Measurements from ENCODE around the gene VSTM2B.

The VSTM2B gene

GRCh38 chr19:29610574-29611271 lies 84.9 kb downstream of the VSTM2B start:
- ATAC-seq: peak; percentile 90
- TF ChIP-seq CSDC2 (CRISPR knock-in tag; IDR thresholded peaks at IDR 0.05) (no peak), POU6F1 (CRISPR knock-in tag; IDR thresholded peaks at IDR 0.05; ENCODE audit: borderline replicate concordance, low read depth) (no peak), ZNF565 (CRISPR knock-in tag; conservative IDR thresholded peaks at IDR 0.05; ENCODE audit: low read depth) (no peak), ZC3H10 (CRISPR knock-in tag; IDR thresholded peaks at IDR 0.05) (no peak), ISL1 (CRISPR knock-in tag; IDR thresholded peaks at IDR 0.05) (no peak), CREB5 (CRISPR knock-in tag; IDR thresholded peaks at IDR 0.05; ENCODE audit: low read depth) (no peak), ZFP30 (CRISPR knock-in tag; IDR thresholded peaks at IDR 0.05) (no peak), ESRRG (CRISPR knock-in tag; IDR thresholded peaks at IDR 0.05) (no peak), RARB (CRISPR knock-in tag; IDR thresholded peaks at IDR 0.05) (no peak), ZNF8 (CRISPR knock-in tag; IDR thresholded peaks at IDR 0.05) (no peak), PATZ1 (CRISPR knock-in tag; IDR thresholded peaks at IDR 0.05; ENCODE audit: borderline replicate concordance) (no peak), CSRNP3 (CRISPR knock-in tag; IDR thresholded peaks at IDR 0.05) (no peak), GLIS3 (CRISPR knock-in tag; IDR thresholded peaks at IDR 0.05) (no peak)

- no peak for TF ChIP-seq SNAI2 (CRISPR knock-in tag; IDR thresholded peaks at IDR 0.05)
- no peak for TF ChIP-seq ZC3H10 (CRISPR knock-in tag; IDR thresholded peaks at IDR 0.05)
- no peak for TF ChIP-seq BACH2 (CRISPR knock-in tag; IDR thresholded peaks at IDR 0.05; ENCODE audit: borderline replicate concordance)
- no peak for TF ChIP-seq ESRRG (CRISPR knock-in tag; IDR thresholded peaks at IDR 0.05)
- no peak for TF ChIP-seq ZNF70 (CRISPR knock-in tag; IDR thresholded peaks at IDR 0.05)
- TF ChIP-seq TCF4 (CRISPR knock-in tag; IDR thresholded peaks at IDR 0.05; ENCODE audit: borderline replicate concordance): no peak
- no peak for TF ChIP-seq CSDC2 (CRISPR knock-in tag; IDR thresholded peaks at IDR 0.05)
- no peak for TF ChIP-seq TSHZ2 (CRISPR knock-in tag; IDR thresholded peaks at IDR 0.05)
- no peak for TF ChIP-seq PATZ1 (CRISPR knock-in tag; IDR thresholded peaks at IDR 0.05; ENCODE audit: borderline replicate concordance)
- TF ChIP-seq OSR1 (CRISPR knock-in tag; IDR thresholded peaks at IDR 0.05): no peak
- no peak for TF ChIP-seq CSRNP3 (CRISPR knock-in tag; IDR thresholded peaks at IDR 0.05)
- TF ChIP-seq ZFP30 (CRISPR knock-in tag; IDR thresholded peaks at IDR 0.05): no peak
- no peak for TF ChIP-seq ZNF8 (CRISPR knock-in tag; IDR thresholded peaks at IDR 0.05)
- TF ChIP-seq ARNTL (CRISPR knock-in tag; IDR thresholded peaks at IDR 0.05; ENCODE audit: borderline replicate concordance, low read depth): no peak
- TF ChIP-seq PPARA (CRISPR knock-in tag; IDR thresholded peaks at IDR 0.05; ENCODE audit: borderline replicate concordance): no peak
- no peak for TF ChIP-seq CREB5 (CRISPR knock-in tag; IDR thresholded peaks at IDR 0.05; ENCODE audit: low read depth)
- TF ChIP-seq TOX (CRISPR knock-in tag; IDR thresholded peaks at IDR 0.05; ENCODE audit: borderline replicate concordance): no peak
- no peak for TF ChIP-seq RARB (CRISPR knock-in tag; IDR thresholded peaks at IDR 0.05)
- no peak for ATAC-seq
These were observed 86.3 kb downstream of the VSTM2B start for GRCh38 chr19:29612121-29612520.

Measured in SK-N-SH treated with all-trans-retinoic acid at 6 μM for 48 hours (cell line).